Uterus (tissue), 2 donors: Measurements from ENCODE around the gene ICE1.

Experiments
- CTCF ChIP-seq, 4 experiments: fragments of 200-600 bp in 2 of 4; fragments of 450-650 bp in 2 of 4; sonication (generic) in 2 of 4; IDR thresholded peaks; one replicate each; pipeline ENCODE4 v1.5.1; 2016 to 2019; ENCODE audit warnings: antibody characterized with exemption in 4 of 4, mild to moderate bottlenecking in 2 of 4, moderate library complexity in 1 of 4
- POLR2A ChIP-seq, 2 donors: fragments of 450-650 bp; IDR thresholded peaks; one replicate each; pipeline ENCODE4 v1.6.1; 2016; ENCODE audit warnings: antibody characterized with exemption in 2 of 2, mild to moderate bottlenecking in 1 of 2, moderate library complexity in 1 of 2

- TF ChIP-seq CTCF (IDR thresholded peaks at IDR 0.05) (no peak), POLR2A (IDR thresholded peaks at IDR 0.05) (no peak)
These were observed 31.9 kb downstream of the ICE1 start for GRCh38 chr5:5454391-5454790.
